SKM-1 treated with dmso at 0.1 percent for 144 hours (cell line): Measurements from ENCODE around the gene PAQR6.

Experiments
- DNase-seq: peaks from one replicate; lab custom pipeline; 2025; ENCODE audit not compliant: unreplicated experiment; lab: John Stamatoyannopoulos, UW

Gene PAQR6

GRCh38 chr1:156263288-156263655 is 15.4 kb upstream of the PAQR6 start:
- DNase-seq = no peak

- no peak for DNase-seq
Observed at GRCh38 chr1:156262461-156263287, 14.8 kb upstream of the PAQR6 start.

GRCh38 chr1:156260896-156261295 is 13.0 kb upstream of the PAQR6 start:
- DNase-seq = no peak

GRCh38 chr1:156259805-156260204 is 11.9 kb upstream of the PAQR6 start:
- DNase-seq = no peak

GRCh38 chr1:156258859-156259258 is 11.0 kb upstream of the PAQR6 start:
- DNase-seq = no peak

GRCh38 chr1:156257711-156258110 is 9.9 kb upstream of the PAQR6 start:
- no peak for DNase-seq

GRCh38 chr1:156253634-156254033 is 5.8 kb upstream of the PAQR6 start:
- DNase-seq = no peak

- no peak for DNase-seq
Observed at GRCh38 chr1:156251527-156251926, 3.7 kb upstream of the PAQR6 start.

GRCh38 chr1:156249593-156249992 is 1.7 kb upstream of the PAQR6 start:
- DNase-seq = no peak

- DNase-seq = no peak
Observed at GRCh38 chr1:156248323-156248683, 447 bp upstream of the PAQR6 start.

- no peak for DNase-seq
Observed at GRCh38 chr1:156246781-156247459, 936 bp downstream of the PAQR6 start.

- no peak for DNase-seq
Observed at GRCh38 chr1:156246241-156246780, 1.5 kb downstream of the PAQR6 start.

GRCh38 chr1:156245451-156246232 is 2.2 kb downstream of the PAQR6 start:
- no peak for DNase-seq

GRCh38 chr1:156244712-156245111 is 3.1 kb downstream of the PAQR6 start:
- no peak for DNase-seq

- no peak for DNase-seq
Observed at GRCh38 chr1:156244126-156244525, 3.7 kb downstream of the PAQR6 start.

GRCh38 chr1:156242738-156243137 is 5.1 kb downstream of the PAQR6 start:
- no peak for DNase-seq

- DNase-seq = no peak
Observed at GRCh38 chr1:156241926-156242325, 5.9 kb downstream of the PAQR6 start, which contains the start of gene BGLAP. Gene BGLAP (plus strand): TSS chr1:156242184. CDS start chr1:156242232, 48 bp downstream.

- DNase-seq = no peak
Observed at GRCh38 chr1:156241311-156241811, 6.5 kb downstream of the PAQR6 start.

GRCh38 chr1:156238248-156238647 is 9.6 kb downstream of the PAQR6 start:
- no peak for DNase-seq

GRCh38 chr1:156236164-156236563 is 11.7 kb downstream of the PAQR6 start:
- DNase-seq = no peak

- DNase-seq = no peak
Observed at GRCh38 chr1:156233426-156234127, 14.3 kb downstream of the PAQR6 start.
